CD14-positive monocyte (primary cell): ENCODE measurements around the gene VWA5B2. TPM values are rescaled to one million over a fixed set of nuclear protein-coding genes. Genes with fewer than 3 reads are reported as not detected.

Experiments used
- DNase-seq, 3 donors: peaks; one replicate each; pipeline ENCODE4 v3.0.0-alpha.2; 2011 to 2022
- H2AFZ ChIP-seq: 2 replicates; pipeline ENCODE4 v1.6.0; 2012; ENCODE audit warnings: mild to moderate bottlenecking, low read depth, low read length, inconsistent platforms; ENCODE audit not compliant: insufficient read depth, poor library complexity, severe bottlenecking
- H3K27ac ChIP-seq, 2 donors: 1 replicate in 1 of 2; 2 replicates in 1 of 2; pipeline ENCODE4 v1.5.1; 2012 to 2013; ENCODE audit warnings: low read length in 2 of 2, control low read depth in 1 of 2, inconsistent platforms in 1 of 2, low read depth in 1 of 2, mild to moderate bottlenecking in 1 of 2
- H3K27me3 ChIP-seq, 2 donors: one replicate each; pipeline versions ENCODE4 v1.6.0 to v1.6.1; 2011 to 2013; ENCODE audit warnings: low read length in 2 of 2; ENCODE audit not compliant: control insufficient read depth in 2 of 2, insufficient read depth in 2 of 2
- H3K36me3 ChIP-seq, 2 donors: replicated peaks in 1 of 2; 1 replicate in 1 of 2; 2 replicates in 1 of 2; pipeline versions ENCODE4 v1.5.1 to v1.6.1; 2012 to 2013; ENCODE audit warnings: low read length in 2 of 2, control low read depth in 1 of 2, inconsistent platforms in 1 of 2, mild to moderate bottlenecking in 1 of 2; ENCODE audit not compliant: insufficient read depth in 2 of 2, control insufficient read depth in 1 of 2
- H3K4me1 ChIP-seq, 2 donors: 1 replicate in 1 of 2; 2 replicates in 1 of 2; pipeline versions ENCODE4 v1.5.1 to v1.6.1; 2012 to 2013; ENCODE audit warnings: low read length in 2 of 2, control low read depth in 1 of 2, inconsistent platforms in 1 of 2, mild to moderate bottlenecking in 1 of 2, moderate library complexity in 1 of 2; ENCODE audit not compliant: insufficient read depth in 2 of 2, control insufficient read depth in 1 of 2
- H3K4me2 ChIP-seq: replicated peaks from 2 replicates; pipeline ENCODE3; 2012; ENCODE audit warnings: low read length, moderate library complexity, mild to moderate bottlenecking; ENCODE audit not compliant: poor library complexity, severe bottlenecking; ENCODE audit errors: extremely low read depth
- H3K4me3 ChIP-seq, 3 experiments: fragments of 200-600 bp in 1 of 3; sonication (generic) in 1 of 3; replicated peaks in 1 of 3; 1 replicate in 2 of 3; 2 replicates in 1 of 3; pipeline ENCODE4 v1.5.1; 2011 to 2013; ENCODE audit warnings: low read length in 3 of 3, mild to moderate bottlenecking in 3 of 3, control low read depth in 2 of 3, low read depth in 2 of 3, inconsistent platforms in 1 of 3, moderate library complexity in 1 of 3
- H3K79me2 ChIP-seq: 2 replicates; pipeline ENCODE4 v1.6.0; 2012; ENCODE audit warnings: mild to moderate bottlenecking, control low read depth, inconsistent platforms, low read length, moderate library complexity; ENCODE audit not compliant: insufficient read depth
- H3K9ac ChIP-seq: 2 replicates; pipeline ENCODE4 v1.6.0; 2017; ENCODE audit warnings: low read length, mild to moderate bottlenecking; ENCODE audit not compliant: insufficient read depth, poor library complexity, severe bottlenecking
- H3K9me3 ChIP-seq, 2 donors: replicated peaks in 1 of 2; 1 replicate in 1 of 2; 2 replicates in 1 of 2; pipeline versions ENCODE4 v1.5.1 to v1.6.1; 2012 to 2013; ENCODE audit warnings: low read length in 2 of 2, control low read depth in 1 of 2; ENCODE audit not compliant: control insufficient read depth in 1 of 2, insufficient read depth in 1 of 2
- H4K20me1 ChIP-seq: 2 replicates; pipeline ENCODE4 v1.6.0; 2012; ENCODE audit warnings: mild to moderate bottlenecking, low read length, control low read depth, moderate library complexity; ENCODE audit not compliant: insufficient read depth
- H3K27ac Mint-ChIP-seq, 7 donors: one replicate each; pipeline ENCODE4 v1.8.0; 2020; ENCODE audit warnings: mild to moderate bottlenecking in 7 of 7, mixed read lengths in 7 of 7, moderate library complexity in 6 of 7, inconsistent platforms in 2 of 7
- H3K27me3 Mint-ChIP-seq, 3 donors: one replicate each; pipeline ENCODE4 v1.8.0; 2021 to 2022; ENCODE audit warnings: low read depth in 3 of 3, mild to moderate bottlenecking in 3 of 3, mixed read lengths in 3 of 3, moderate library complexity in 3 of 3, inconsistent platforms in 1 of 3
- H3K36me3 Mint-ChIP-seq, 2 donors: one replicate each; pipeline ENCODE4 v1.8.0; 2020; ENCODE audit warnings: mixed read lengths in 2 of 2, inconsistent platforms in 1 of 2, mild to moderate bottlenecking in 1 of 2
- H3K4me1 Mint-ChIP-seq: one replicate; pipeline ENCODE4 v1.8.0; 2020; ENCODE audit warnings: mild to moderate bottlenecking, mixed read lengths
- H3K4me3 Mint-ChIP-seq, 2 donors: one replicate each; pipeline ENCODE4 v1.8.0; 2020; ENCODE audit warnings: mild to moderate bottlenecking in 2 of 2, mixed read lengths in 2 of 2, moderate library complexity in 1 of 2
- H3K9me3 Mint-ChIP-seq, 7 donors: one replicate each; pipeline ENCODE4 v1.8.0; 2020 to 2022; ENCODE audit warnings: mixed read lengths in 7 of 7, mild to moderate bottlenecking in 6 of 7, moderate library complexity in 6 of 7, inconsistent platforms in 2 of 7
- WGBS: methylation state at CpG from one replicate; pipeline ENCODE4 v1.1.5; 2013; ENCODE audit warnings: missing lambda C conversion rate; ENCODE audit not compliant: insufficient coverage; 5-methylcytosine and 5-hydroxymethylcytosine counted together
- intact Hi-C, 2 donors: fragments of 100-400 bp; cut with micrococcal nuclease; formaldehyde crosslinking; loops; one replicate each; pipeline versions ENCODE4 v1.15.0 to v1.15.1; 2023
- polyA plus RNA-seq, 3 donors: library from polyadenylated mRNA; depleted of rRNA in 1 of 3; unstranded in 2 of 3; stranded (reverse) in 1 of 3; fragments of 300-500 nt in 2 of 3; fragments of >200 nt in 1 of 3; fragmentation: Illumina TruSeq in 2 of 3; gene quantifications; 1 replicate in 2 of 3; 2 replicates in 1 of 3; pipeline ENCODE4 v1.2.3, GENCODE V29; 2012 to 2021
- TF ChIP-seq, protein P1 (sequence below): fragments of 200-600 bp; IDR thresholded peaks from one replicate; pipeline ENCODE4 v1.8.0; 2022; ENCODE audit warnings: antibody characterized with exemption, mild to moderate bottlenecking

Gene VWA5B2
- polyA plus RNA-seq, 3 donors, result 0.32 TPM; not detected in 2

DNA sequence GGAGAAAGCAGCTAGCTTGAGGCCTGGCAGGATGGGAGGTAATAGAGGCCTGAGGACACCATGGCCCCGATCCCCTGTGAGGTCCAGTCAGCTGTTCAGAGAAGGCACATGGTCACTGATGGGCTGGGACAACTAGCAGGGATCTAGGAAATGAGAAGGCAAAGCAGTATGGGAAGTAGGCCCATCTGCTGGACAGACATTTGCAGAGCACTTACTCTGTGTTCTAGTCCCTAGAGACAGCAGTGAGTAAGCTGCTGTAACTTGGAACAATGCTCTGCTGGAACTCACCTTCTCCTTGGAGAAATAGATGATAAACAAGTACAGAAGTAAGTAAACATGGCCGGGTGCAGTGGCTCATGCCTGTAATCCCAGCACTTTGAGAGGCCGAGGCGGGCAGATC, 53.6 kb downstream of the VWA5B2 start:
- 100% methylated on average over 1 of the region's 4 CpGs for WGBS
- H3K9me3 ChIP-seq, result no peaks in the 10 kb centered on the region
- H3K4me3 Mint-ChIP-seq, result no peak overlapping the region
- no peak overlapping the region for H2AFZ ChIP-seq
- H3K4me1 Mint-ChIP-seq, result peaks cover 16% of the 10 kb centered on the region
- no peaks in the 10 kb centered on the region for H3K36me3 ChIP-seq
- no peak overlapping the region for H3K9ac ChIP-seq
- H4K20me1 ChIP-seq, result no peaks in the 10 kb centered on the region
- H3K4me1 ChIP-seq, result peaks cover 10 to 12% of the 10 kb centered on the region in 2 donors
- TF ChIP-seq, protein P1, sequence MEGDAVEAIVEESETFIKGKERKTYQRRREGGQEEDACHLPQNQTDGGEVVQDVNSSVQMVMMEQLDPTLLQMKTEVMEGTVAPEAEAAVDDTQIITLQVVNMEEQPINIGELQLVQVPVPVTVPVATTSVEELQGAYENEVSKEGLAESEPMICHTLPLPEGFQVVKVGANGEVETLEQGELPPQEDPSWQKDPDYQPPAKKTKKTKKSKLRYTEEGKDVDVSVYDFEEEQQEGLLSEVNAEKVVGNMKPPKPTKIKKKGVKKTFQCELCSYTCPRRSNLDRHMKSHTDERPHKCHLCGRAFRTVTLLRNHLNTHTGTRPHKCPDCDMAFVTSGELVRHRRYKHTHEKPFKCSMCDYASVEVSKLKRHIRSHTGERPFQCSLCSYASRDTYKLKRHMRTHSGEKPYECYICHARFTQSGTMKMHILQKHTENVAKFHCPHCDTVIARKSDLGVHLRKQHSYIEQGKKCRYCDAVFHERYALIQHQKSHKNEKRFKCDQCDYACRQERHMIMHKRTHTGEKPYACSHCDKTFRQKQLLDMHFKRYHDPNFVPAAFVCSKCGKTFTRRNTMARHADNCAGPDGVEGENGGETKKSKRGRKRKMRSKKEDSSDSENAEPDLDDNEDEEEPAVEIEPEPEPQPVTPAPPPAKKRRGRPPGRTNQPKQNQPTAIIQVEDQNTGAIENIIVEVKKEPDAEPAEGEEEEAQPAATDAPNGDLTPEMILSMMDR, result no peak
- intact Hi-C loops, result loop anchor here (10.0 kb wide), 1 partner anchor 388 kb away; no protein-coding TSS in a partner anchor
- H3K27me3 Mint-ChIP-seq, result peaks cover 17 to 42% (median 30%) of the 10 kb centered on the region in 3 donors
- no peak overlapping the region for H3K4me3 ChIP-seq
- DNase-seq, result no peak
- H3K36me3 Mint-ChIP-seq, result no peaks in the 10 kb centered on the region
- H3K27ac Mint-ChIP-seq, result peak overlapping the region in 1 of 7 donors; percentile 10
- H3K27ac ChIP-seq, result no peak overlapping the region
- H3K4me2 ChIP-seq, result no peak overlapping the region
- no peaks in the 10 kb centered on the region for H3K79me2 ChIP-seq
- H3K9me3 Mint-ChIP-seq, result no peaks in the 10 kb centered on the region
- peaks cover 0 to 11% of the 10 kb centered on the region in 2 donors for H3K27me3 ChIP-seq

DNA sequence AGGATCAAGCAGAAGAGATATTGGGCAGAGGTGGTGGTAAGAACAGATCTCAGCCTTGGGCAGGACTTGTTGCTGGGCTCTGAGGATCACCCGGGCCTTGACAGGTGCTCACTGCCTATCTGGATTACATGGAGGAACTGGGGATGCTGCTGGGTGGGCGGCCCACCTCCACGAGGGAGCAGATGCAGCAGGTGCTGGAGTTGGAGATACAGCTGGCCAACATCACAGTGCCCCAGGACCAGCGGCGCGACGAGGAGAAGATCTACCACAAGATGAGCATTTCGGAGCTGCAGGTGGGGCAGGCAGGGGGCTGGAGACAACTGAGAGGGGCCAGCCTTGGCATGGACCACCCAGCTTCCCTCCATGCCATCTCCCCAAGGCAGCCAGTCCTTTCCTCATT, 54.3 kb downstream of the VWA5B2 start:
- Histone ChIP-seq H3K9ac (no peak overlapping the region), H3K4me3 (no peak overlapping the region), H3K4me1 (peaks cover 10 to 12% of the 10 kb centered on the region in 2 donors), H3K79me2 (no peaks in the 10 kb centered on the region), H4K20me1 (no peaks in the 10 kb centered on the region), H3K36me3 (no peaks in the 10 kb centered on the region), H3K27me3 (peaks cover 0 to 6% of the 10 kb centered on the region in 2 donors), H3K9me3 (no peaks in the 10 kb centered on the region), H3K4me2 (no peak overlapping the region), H3K27ac (no peak overlapping the region), H2AFZ (no peak overlapping the region)
- no peak for DNase-seq
- no peak overlapping the region for H3K4me3 Mint-ChIP-seq
- TF ChIP-seq, protein P1, result no peak
- no peak overlapping the region for H3K27ac Mint-ChIP-seq
- intact Hi-C loops, result loop anchor here (10.0 kb wide), 1 partner anchor 389 kb away; no protein-coding TSS in a partner anchor
- H3K36me3 Mint-ChIP-seq, result no peaks in the 10 kb centered on the region
- peaks cover 13 to 41% (median 33%) of the 10 kb centered on the region in 3 donors for H3K27me3 Mint-ChIP-seq
- H3K4me1 Mint-ChIP-seq, result peaks cover 16% of the 10 kb centered on the region
- WGBS, result 86% methylated on average over 8 of the region's 8 CpGs
- H3K9me3 Mint-ChIP-seq, result no peaks in the 10 kb centered on the region
